Right forelimb (tissue), 1 donor: ENCODE results near the gene GREM1.

Experiments
- DNase-seq: peaks from one replicate; pipeline ENCODE4 v3.0.0-alpha.2; 2018

Gene GREM1

DNA sequence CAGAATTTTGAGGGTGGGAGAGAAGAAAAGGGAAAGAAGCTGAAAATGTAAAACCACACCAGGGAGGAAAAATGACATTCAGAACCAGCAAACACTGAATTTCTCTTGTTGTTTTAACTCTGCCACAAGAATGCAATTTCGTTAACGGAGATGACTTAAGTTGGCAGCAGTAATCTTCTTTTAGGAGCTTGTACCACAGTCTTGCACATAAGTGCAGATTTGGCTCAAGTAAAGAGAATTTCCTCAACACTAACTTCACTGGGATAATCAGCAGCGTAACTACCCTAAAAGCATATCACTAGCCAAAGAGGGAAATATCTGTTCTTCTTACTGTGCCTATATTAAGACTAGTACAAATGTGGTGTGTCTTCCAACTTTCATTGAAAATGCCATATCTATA, 15.5 kb downstream of the GREM1 start:
- no peak for DNase-seq

DNA sequence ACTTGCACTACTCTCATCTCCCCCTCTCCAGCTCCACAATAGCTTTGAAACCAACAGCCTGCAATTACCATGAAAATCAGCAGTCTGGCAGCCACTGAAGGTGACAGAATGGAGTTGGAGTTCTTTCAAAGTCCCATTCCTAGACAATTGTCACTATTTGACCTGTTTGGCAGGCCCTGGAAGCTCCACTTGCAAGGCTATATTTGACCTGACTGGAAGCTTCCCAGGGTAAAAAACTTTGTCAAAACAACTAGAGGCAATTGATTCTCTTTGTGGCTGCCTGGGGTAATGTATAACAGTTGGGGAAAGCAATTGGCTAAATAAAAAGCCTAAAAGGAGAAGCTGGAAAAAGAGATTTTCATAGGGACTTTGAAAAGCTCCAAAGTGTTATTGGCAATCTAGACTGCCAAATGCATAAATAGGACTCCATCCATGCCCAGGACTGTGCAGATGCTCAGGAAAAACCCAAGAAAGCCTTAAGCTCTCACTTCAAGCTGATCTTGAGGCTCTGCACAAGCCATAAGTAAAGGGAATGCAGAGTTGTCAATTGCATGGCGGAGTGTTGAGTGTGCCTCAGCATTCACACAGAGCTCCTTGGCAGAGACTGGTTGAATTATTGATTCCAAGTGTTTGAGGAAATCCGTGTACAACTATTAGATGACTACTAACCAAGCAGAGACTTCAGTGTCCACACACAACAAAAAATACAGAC, 18.3 kb downstream of the GREM1 start:
- no peak for DNase-seq

DNA sequence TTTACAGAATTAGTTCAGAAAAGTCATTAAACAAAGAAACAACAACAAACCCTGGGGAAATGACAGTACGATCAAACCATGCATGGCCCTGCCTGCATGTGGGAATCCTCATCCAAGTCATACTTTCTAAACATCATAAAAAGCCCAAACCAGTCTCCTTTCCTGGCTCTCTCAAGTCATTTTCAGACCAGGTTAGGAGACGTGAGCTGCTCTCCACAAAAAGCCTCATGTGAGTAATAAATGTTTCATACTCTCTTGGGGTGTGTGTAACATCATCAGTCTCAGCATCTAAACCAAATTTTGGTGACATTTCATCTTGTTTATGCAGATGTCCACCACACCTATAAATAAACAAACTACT, 18.9 kb downstream of the GREM1 start:
- no peak for DNase-seq

DNA sequence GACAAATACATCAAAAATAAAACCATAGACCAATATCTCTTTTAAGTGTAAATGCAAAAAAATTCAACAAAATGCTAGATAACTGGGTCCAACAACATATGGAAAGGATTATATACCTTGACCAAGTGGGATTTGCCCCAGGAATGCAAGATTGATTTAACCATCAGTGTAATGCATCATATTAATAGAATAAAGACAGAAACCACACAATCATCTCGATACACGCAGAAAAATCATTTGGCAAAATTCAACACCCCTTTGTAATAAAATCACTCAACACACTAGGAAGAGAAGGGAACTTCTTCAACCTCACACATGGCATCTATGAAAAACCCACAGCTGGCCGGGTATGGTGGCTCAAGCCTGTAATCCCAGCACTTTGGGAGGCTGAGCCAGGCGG, 19.5 kb downstream of the GREM1 start:
- DNase-seq: no peak

DNA sequence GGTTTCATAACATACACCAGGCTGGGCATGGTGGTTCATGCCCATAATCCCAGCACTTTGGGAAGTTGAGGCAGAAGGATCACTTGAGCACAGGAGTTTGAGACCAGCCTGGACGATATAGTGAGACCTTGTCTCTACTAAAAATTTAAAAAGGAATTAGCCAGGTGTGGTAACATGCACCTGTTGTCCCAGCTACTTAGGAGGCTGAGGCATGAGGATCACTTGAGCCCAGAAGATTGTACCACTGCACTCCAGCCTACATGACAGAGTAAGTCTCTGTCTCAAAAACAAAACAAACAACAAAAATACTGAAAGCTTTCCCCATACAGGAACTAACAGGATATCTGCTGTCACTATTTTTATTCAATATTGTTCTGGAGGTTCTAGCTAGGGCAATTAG, 20.9 kb downstream of the GREM1 start:
- no peak for DNase-seq

DNA sequence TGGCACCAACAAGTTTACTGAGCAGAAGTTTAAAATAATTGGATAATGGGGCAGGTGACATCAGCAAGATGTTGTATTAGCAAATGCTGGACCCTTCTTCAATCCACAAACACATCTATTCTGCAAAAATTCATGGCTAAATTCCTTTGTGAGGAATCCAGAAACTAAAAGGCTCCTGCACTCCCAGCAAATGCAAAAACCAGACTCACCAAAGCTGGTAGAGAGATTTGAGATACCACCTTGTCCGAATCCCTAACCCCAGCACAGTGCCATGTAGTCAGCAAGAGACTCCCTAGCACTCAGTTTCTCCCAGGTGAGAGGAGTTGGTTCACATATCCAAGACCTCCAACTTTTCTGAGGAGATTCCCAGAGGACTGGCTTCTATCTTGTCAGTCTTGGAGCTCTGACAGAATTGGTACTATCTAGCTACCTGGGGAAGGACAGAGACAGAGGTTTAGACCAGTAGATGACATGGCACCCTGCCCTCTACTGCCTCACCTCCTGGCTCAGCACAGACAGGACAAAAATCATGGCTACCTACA, 21.8 kb downstream of the GREM1 start:
- no peak for DNase-seq

DNA sequence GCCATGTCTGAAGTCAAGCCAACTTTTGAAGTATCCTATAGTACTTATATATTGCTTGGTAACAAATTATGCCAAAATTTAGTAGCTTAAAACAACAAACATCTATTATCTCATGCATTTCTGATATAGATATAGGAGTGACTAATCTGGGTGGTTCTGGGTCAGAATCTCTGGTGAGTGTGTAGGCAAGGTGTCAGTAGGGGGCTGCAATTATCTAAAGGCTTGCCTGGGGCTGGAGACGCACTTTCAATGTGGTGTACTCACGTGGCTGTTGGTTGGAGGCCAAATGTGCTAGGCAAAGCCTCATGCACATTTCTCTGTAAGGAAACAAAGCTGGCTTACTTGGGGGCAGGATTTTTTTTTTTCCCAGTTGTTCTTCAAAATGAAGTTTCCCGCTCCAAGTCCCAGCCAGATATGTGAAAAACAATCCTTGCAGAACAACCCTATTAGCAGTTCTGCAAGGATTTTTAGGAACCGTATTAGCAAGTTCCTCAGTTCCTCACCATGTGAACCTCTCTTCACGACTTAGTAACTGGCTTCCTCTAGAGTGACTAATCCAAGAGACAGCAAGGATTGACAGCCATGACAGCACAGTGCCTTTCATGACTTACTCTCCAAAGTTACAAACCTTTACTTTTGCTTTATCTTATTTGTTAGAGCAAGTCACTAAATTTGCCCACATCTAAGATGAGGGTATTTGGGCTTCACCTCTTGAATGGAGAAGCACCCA, 25.8 kb downstream of the GREM1 start:
- no peak for DNase-seq

DNA sequence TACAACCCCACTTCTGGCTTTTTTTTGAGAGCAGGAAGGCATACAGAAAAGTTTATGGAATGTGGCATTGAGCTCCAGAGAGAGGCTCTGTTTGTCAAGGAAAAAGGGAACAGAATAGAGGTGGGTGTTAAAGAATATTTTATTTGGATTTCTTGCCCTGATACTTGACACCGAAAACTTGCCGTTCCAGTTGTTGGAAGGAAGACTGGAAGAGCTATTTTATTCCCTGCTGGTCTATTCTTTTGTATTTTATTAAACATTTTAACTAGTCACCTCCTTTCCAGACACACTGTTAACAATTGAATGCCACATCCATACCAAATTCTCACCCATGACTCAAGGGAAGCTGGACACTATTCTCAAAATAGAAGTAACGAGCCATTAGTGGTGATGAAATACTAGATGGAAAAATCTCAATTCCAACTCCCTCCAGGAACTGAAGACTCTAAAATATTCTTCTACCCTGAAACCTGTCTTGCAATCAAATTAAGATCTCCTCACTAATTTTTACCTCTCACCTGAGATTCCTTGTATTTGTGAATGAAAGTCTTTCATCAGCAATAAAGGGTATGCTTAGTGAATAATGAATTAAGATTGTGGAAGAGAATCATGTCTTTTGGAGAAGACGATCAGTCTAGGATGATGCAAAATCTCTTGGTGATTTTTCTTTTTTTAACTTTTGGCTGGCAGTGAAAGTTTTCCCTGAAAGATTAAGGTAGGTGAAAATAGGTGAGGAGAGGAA, 28.5 kb downstream of the GREM1 start:
- DNase-seq: no peak

DNA sequence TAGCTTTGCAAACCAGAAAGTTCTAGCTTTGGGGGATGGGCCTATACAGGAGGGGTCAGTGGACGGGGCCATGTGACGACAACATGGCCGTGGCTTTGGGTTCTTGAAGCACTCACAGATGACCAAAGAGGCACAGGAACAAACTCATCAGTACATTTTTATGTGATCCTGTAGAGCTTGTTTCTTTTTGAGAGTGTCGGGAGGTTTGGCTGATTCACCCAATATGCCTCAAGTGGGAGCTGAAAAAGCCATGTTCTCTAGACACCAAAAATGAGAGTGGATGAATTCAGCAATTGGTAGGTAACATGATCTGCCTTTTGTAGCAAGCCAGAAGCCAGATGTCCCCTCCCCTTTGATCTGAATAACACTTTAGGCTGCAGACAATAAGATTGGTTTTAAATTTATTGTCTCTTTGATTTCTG, 30.1 kb downstream of the GREM1 start:
- no peak for DNase-seq

DNA sequence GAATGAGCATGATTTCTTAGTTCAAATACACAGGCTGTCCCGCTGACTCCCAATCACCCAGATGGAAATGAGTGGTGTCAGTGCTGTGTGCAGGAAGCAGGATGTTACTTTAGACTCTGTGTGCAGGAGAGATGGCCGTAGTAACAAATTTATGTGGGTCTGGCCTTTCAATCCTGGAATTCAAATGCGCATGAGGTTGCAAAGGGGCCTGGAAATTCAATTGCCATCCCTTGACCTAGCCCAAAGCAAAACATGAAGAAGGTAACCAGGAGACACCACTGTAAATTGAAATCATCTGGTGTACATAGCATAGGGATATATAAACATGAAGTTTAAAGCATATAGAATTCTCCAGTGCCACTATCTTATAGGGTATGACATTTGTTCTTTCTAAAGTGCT, 33.2 kb downstream of the GREM1 start:
- no peak for DNase-seq

DNA sequence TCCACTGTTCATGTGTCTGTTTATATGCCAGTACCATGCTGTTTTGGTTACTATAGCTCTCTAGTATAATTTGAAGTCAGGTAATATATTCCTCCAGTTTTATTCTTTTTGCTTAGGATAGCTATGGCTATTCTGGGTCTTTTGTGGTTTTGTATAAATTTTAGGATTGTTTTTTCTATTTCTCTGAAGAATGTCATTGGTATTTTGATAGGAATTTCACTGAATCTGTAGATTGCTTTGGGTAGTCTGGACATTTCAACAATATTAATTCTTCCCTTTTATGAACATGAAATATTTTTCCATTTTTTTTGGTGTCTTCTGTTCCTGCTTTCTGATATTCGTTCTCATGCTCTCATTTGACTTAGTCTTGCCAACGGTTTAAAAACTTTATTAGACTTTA, 39.6 kb downstream of the GREM1 start:
- no peak for DNase-seq

DNA sequence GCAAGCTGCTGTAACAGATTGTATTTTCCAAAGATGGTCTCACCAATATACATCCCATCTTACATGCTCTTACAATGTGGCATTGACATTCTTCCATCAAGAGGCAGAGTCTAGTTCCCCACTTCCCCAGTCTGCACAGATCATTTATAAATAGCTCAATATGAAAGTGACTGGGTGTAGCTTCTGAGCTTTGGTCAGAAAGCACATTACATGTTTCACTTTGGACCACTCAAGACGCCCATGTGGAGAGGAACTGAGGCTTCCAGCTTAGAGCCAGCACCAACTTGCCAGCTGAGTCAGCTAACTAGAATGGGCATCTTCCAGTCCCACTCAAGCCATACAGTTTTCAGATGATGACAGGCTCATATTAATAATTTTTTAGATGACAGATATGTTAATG, 45.5 kb downstream of the GREM1 start:
- no peak for DNase-seq

DNA sequence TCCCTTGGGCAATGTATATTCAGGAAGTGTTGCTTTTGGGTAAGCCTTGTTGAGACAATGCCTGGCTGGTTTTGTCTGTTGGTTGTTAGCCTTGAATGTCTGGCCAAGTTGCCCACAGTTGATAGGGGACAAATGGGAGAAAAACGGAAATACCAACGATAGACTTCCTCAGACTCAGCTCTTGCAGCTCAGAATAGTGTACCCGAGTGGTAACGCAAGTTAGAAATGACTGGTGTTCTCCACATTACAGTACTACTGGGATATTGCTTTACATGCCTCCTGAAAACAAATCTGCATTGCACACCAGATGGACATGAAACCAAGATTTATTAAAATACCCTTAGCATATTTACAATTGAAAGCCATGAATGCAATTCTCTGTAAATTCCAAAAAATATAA, 47.4 kb downstream of the GREM1 start:
- DNase-seq: no peak

DNA sequence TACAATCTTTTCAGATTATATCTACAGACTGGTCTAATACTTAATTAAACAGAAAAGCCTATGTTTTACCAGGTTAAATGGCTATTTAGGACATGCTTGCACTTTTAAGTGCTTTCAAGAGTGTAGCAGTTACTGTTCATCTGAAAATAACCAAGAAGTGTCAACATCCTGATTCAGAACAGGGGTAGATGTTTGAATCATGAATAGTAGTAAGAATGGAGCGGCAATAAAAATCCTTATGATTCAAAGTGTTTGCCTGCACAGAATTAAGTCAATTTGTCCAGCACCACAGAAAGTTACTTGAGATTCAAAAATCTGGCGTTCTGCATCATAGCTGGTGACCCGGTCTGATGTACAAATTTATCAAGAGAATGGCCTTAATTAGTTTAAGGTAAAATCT, 48.3 kb downstream of the GREM1 start:
- no peak for DNase-seq

DNA sequence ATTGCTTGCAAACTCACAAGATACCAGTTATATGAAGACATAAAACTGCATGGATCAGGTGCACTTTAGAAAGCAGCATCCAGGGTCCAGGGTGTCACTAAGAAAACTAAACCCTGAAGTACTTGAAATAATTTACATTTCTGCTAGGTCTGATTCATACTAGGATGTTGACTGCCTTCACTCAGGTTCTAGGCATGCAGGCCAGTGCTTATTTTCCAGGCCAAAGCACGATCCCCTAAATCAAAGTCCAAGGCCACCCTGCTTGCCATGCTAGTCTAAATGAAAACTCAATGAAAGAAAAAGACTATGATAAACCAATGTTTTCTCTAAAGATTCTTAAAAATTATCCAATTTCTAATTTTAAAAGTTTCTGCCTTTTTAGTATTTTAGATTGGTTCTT, 49.4 kb downstream of the GREM1 start:
- DNase-seq: no peak

DNA sequence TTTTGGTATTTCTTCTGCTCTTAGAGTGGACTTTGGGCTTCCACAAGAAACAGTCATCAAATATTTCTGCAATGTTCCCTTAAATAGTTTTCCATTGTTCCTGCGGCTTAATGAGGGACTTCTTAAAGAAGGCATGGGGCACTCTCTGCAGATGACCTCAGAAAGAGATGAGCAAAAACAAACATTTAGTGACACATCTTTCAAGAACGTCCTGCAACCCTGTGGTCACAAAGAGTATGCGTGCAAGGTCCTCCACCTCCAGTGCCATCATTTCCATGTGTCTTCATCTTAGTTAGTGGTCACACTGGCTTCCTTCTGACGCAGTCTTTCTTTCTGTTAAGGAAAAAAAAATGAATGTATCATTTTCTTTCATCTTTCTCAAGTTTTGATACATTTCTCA, 56.2 kb downstream of the GREM1 start:
- no peak for DNase-seq

DNA sequence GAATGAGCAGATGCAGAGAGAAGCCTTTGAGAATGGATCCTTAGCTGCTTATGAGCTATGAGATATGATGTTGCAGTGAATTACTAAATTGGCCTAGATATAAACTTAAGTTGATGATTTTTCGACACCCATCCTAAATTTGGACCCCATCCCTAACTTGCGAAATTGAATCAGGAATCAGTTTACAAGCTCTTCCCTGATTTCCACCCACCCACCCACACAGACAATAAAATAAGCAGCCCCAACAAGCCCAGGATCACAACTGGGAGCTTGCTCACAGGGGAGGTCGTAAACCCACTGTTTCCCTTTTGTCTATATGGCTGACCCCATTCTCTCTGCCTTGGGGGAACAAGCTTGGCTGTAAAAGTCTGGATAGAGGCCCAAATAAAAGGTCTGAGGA, 57.3 kb downstream of the GREM1 start:
- DNase-seq: no peak

DNA sequence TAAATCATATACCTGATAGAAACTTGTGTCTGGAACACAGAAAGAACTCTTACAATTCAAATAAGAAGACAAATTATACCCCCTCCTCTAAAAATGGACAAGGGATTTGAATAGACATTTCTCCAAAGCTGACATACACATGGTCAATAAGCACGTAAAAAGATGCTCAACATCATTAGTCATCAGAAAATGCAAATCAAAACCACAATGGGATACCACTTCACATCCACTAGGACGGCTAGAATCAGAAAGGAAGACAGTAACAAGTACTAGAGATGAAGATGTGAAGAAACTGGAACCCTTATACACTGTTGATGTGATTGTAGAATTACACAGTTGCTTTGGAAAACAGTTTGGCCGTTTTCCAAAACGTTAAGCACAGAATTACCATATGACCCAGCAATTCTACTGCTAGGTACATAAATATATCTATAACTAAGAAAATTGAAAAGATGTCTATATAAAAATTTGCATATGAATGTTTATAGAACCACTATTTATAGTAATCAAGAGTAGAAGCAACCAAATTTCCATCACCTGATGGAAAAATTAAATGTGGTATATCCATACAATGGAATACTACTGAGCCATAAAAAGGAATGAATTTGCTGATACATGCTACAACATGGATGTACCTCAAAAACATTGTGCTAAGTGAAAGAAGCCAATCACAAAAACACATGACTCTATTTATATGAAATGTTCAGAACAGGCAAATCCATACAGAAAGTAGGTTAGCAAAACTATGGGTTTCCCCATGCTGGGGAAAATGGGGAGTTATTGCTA, 60.8 kb downstream of the GREM1 start:
- DNase-seq: no peak

DNA sequence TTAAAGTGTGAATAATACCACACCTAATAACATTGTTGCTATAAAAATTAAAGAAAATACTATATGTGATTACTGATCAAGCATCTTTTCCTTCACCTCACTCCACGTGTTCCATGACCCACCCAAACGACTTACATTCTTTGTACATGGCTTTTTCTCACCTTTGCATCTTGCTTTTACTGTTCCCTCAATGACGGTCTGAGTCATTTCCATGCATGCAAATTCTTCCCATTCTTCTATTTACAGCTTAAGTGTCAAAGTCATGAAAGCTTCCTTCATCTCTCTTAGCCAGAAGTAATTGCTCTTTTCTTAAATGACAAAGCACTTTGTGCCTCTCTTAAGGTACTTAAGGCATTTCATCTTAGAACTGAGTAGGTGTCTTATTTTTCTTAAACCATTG, 64.0 kb downstream of the GREM1 start:
- DNase-seq: no peak

DNA sequence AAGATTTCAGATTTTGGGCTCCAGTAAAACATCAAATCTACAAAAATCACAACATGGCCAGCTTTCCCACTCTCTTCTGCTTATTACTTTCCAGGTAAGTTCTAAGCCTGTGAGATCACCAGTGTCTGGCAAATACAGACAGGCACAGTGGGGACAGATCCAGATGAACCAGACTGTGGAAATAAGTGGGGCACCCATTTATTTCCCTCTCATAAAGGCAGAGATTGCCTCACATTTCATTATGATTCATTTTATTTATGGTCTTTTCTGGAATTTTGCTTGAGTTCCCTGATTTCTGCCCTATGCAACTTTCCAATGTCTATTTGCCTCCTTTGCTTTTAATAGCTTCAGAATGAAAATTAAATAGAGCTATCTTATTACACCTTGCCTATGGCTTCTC, 66.8 kb downstream of the GREM1 start:
- DNase-seq: no peak

DNA sequence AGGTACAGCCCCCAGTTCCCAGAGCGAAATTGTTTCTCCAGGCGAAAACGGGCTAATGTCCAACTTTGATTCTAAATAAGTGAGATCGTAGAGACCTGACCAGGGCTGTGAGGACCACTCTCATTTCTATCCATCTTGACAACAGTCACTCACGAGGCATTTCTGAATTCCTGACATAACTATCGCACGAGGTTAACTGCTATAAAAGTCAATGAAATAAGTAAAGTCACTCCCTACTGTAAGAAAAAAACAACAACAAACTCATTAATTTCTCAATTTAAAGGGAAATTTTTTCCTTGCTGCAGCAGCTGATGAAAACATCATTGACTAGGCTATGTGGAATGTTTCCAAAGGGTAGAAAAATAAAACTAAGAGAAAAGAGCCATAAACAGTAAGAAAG, 69.1 kb downstream of the GREM1 start:
- DNase-seq: no peak

DNA sequence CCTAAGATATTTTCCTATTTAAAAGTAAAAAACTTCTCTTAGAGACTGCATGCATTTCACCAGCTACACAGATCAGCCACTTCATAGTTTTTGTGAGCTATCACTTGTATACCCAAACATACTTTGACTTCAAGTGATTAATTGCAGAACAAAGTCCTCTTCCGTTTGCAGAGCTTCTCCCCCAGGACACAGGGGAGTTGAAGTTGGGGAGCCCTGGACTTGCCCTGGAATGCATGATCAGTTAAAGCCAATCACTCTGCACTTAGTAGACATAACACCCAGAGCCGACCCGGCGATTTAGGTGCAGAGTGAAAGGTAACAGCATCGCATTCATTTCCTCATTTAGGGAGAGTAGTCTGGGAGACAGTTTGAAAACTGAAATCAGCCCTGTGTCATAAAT, 70.1 kb downstream of the GREM1 start:
- no peak for DNase-seq

DNA sequence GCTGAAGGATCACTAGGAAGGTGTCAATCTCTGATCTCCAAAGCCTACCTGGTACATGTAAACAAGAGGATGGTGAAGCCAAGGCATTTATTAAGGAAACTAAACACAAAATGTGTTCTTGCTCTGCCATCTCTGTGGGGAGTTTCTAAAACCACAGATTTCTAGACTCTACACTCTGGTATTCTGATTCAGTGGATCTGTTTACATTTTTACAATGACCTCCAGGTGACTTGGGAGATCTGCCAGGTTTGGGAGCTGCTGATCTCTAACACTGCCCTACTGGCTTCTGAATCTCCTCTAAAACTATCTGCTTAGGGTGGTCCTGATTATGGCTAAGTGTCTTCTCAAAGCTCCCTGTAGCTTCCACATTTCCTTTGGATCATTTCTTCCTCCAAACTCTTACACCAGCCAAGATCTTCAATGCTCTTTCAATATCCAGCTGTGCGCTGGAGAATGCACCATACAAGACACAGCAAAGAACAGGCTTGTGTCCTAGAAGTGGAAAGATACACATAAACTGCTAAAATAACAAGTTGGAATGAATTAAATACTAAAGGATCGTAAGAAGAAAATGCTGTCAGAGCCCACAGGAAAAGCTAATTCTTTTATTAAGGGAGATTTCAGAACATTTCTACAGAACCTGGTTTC, 72.7 kb downstream of the GREM1 start:
- no peak for DNase-seq
